HepG2 (cell line): ENCODE results near the gene GPR89A. TPM values are rescaled to one million over a fixed set of nuclear protein-coding genes. Genes with fewer than 3 reads are reported as not detected.

ENCODE experiments used
- CBFB ChIP-seq: sonication (generic); formaldehyde crosslinking; IDR thresholded peaks from 2 replicates; pipeline ENCODE4 v1.4.0; 2020; ENCODE audit warnings: missing genetic modification reagents
- MBD4 ChIP-seq: IDR thresholded peaks from 2 replicates; pipeline ENCODE4 v1.6.1; 2012; ENCODE audit warnings: low read length, inconsistent platforms, borderline replicate concordance
- PCBP2 ChIP-seq: fragments of 200-400 bp; formaldehyde crosslinking; optimal IDR thresholded peaks from 2 replicates; pipeline ENCODE3; 2018; ENCODE audit warnings: low read length, low read depth; ENCODE audit not compliant: poor library complexity, severe bottlenecking
- POLR2G ChIP-seq: fragments of 200-400 bp; formaldehyde crosslinking; IDR thresholded peaks from 2 replicates; pipeline ENCODE4 v1.6.1; 2018; ENCODE audit warnings: mild to moderate bottlenecking, low read depth, low read length, moderate library complexity
- SOX13 ChIP-seq, 3 experiments: fragments of 450-650 bp in 1 of 3; sonication (generic) in 1 of 3; formaldehyde crosslinking in 1 of 3; IDR thresholded peaks in 2 of 3; conservative IDR thresholded peaks in 1 of 3; 2 replicates each; pipeline versions ENCODE4 v1.5.0 to v1.6.1; 2016 to 2020; ENCODE audit warnings: antibody characterized with exemption in 1 of 3, mild to moderate bottlenecking in 1 of 3, missing compliant biosample characterization in 1 of 3, missing genetic modification reagents in 1 of 3, moderate library complexity in 1 of 3
- YEATS4 ChIP-seq: sonication (generic); formaldehyde crosslinking; IDR thresholded peaks from 2 replicates; pipeline ENCODE4 v1.4.0; 2020; ENCODE audit warnings: missing genetic modification reagents, borderline replicate concordance
- ZBTB20 ChIP-seq: sonication (generic); formaldehyde crosslinking; IDR thresholded peaks from 2 replicates; pipeline ENCODE4 v1.8.1; 2023; ENCODE audit warnings: missing genetic modification reagents, low read depth, mild to moderate bottlenecking, borderline replicate concordance
- ZFP37 ChIP-seq: sonication (generic); formaldehyde crosslinking; IDR thresholded peaks from 2 replicates; pipeline ENCODE4 v1.4.0; 2020; ENCODE audit warnings: missing genetic modification reagents, borderline replicate concordance
- ZKSCAN1 ChIP-seq: fragments of 150-350 bp; IDR thresholded peaks from 2 replicates; pipeline ENCODE4 v1.6.1; 2014; ENCODE audit warnings: low read length
- ZMYM4 ChIP-seq: sonication (generic); formaldehyde crosslinking; IDR thresholded peaks from 2 replicates; pipeline ENCODE4 v1.8.1; 2023; ENCODE audit warnings: mild to moderate bottlenecking, missing genetic modification reagents
- ZNF121 ChIP-seq: sonication (generic); formaldehyde crosslinking; IDR thresholded peaks from 2 replicates; pipeline ENCODE4 v1.5.0; 2020; ENCODE audit warnings: mild to moderate bottlenecking, missing genetic modification reagents
- ZNF251 ChIP-seq: sonication (generic); formaldehyde crosslinking; IDR thresholded peaks from 2 replicates; pipeline ENCODE4 v1.9.0; 2021; ENCODE audit warnings: mild to moderate bottlenecking, missing genetic modification reagents
- ZNF382 ChIP-seq: sonication (generic); formaldehyde crosslinking; IDR thresholded peaks from 2 replicates; pipeline ENCODE4 v1.5.0; 2020; ENCODE audit warnings: missing genetic modification reagents, mild to moderate bottlenecking, borderline replicate concordance
- ZNF619 ChIP-seq: sonication (generic); formaldehyde crosslinking; IDR thresholded peaks from 2 replicates; pipeline ENCODE4 v1.4.0; 2020; ENCODE audit warnings: mild to moderate bottlenecking, missing genetic modification reagents
- ZNF644 ChIP-seq: IDR thresholded peaks from 2 replicates; pipeline ENCODE4 v1.6.1; 2016; ENCODE audit warnings: low read depth
- polyA plus RNA-seq, 8 experiments: library from polyadenylated mRNA; depleted of rRNA in 3 of 8; stranded (reverse) in 7 of 8; unstranded in 1 of 8; fragments of >200 nt; fragmentation: Illumina TruSeq in 4 of 8; extraction: Trizol in 4 of 8; gene quantifications; 2 replicates each; pipeline versions ENCODE4 v1.2.1 to v1.2.3, GENCODE V29; 2011 to 2016; ENCODE audit warnings: low read depth in 4 of 8, missing spikeins in 1 of 8, mixed read lengths in 1 of 8; ENCODE audit not compliant: insufficient read depth in 1 of 8
- total RNA-seq, 5 experiments: library from RNA; depleted of rRNA; stranded (reverse); fragments of >200 nt; fragmentation: Illumina TruSeq; extraction: Trizol; gene quantifications; 2 replicates each; pipeline ENCODE4 v1.2.3, GENCODE V29; 2016; ENCODE audit warnings: low read depth in 1 of 5
- TF ChIP-seq, protein P1 (sequence below): sonication (generic); formaldehyde crosslinking; IDR thresholded peaks from 2 replicates; pipeline ENCODE4 v1.5.0; 2020; ENCODE audit warnings: mild to moderate bottlenecking, missing genetic modification reagents, borderline replicate concordance
- TF ChIP-seq, protein P2 (sequence below): sonication (generic); formaldehyde crosslinking; IDR thresholded peaks from 2 replicates; pipeline ENCODE4 v1.4.0; 2020; ENCODE audit warnings: mild to moderate bottlenecking, missing genetic modification reagents, borderline replicate concordance
- TF ChIP-seq, protein P3 (sequence below): sonication (generic); formaldehyde crosslinking; IDR thresholded peaks from 2 replicates; pipeline ENCODE4 v1.4.0; 2020; ENCODE audit warnings: missing genetic modification reagents

The GPR89A gene
- total and polyA plus RNA-seq, 2 of the 13 experiments (the other 11 are each of a cell fraction or from before 2014, with no cell fraction given) = 23.4 to 32.6 TPM

DNA sequence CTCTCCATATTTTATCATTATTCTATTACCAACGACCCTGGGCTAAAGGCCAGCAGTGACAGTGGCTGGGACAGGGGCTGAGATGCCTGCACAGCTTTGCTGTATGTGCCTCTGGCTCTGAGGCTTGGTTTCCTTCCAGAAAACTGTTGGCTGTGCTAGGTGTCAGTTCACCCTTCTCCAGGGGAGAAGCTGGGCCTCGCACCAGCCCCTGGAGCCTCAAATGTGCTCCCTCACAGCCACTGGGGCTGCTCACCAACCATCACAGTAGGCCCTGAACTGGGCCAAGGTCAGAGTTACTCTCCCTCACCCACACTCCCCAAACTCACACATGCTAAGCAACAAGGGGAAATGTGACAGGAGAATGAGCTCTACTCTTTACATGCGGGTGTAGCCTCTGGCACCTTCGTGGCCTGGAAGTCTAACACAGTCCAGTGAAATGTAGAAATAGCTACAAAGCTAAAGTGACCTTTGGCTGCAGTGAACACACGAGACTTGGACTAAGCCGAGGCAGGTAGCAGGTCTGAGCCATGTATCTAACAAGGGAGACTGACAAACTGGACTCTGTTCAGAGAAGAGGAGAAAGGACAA is 106.8 kb downstream of the GPR89A start (continued):
- TF ChIP-seq, protein P1, sequence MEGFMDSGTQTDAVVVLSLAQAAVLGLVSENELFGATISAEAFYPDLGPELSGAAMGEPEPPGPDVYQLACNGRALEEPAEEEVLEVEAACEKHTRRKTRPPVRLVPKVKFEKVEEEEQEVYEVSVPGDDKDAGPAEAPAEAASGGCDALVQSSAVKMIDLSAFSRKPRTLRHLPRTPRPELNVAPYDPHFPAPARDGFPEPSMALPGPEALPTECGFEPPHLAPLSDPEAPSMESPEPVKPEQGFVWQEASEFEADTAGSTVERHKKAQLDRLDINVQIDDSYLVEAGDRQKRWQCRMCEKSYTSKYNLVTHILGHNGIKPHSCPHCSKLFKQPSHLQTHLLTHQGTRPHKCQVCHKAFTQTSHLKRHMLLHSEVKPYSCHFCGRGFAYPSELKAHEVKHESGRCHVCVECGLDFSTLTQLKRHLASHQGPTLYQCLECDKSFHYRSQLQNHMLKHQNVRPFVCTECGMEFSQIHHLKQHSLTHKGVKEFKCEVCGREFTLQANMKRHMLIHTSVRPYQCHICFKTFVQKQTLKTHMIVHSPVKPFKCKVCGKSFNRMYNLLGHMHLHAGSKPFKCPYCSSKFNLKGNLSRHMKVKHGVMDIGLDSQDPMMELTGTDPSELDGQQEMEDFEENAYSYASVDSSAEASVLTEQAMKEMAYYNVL (CRISPR knock-in tag) = peak; percentile 30; the same call in 1 of the 2 replicates
- TF ChIP-seq ZNF619 (CRISPR knock-in tag) (peak; percentile 21; the same call in 1 of the 2 replicates), ZKSCAN1 (no peak), ZNF382 (no peak), SOX13 (IDR thresholded peaks at IDR 0.05) (no peak), SOX13 (CRISPR knock-in tag; conservative IDR thresholded peaks at IDR 0.05 in 1 of 2, IDR thresholded peaks at IDR 0.05 in 1 of 2) (peak in 1 of 2 experiments; percentile 67; a peak in 2 of 4 replicates), ZMYM4 (CRISPR knock-in tag) (peak; percentile 81), CBFB (CRISPR knock-in tag) (no peak), ZNF121 (no peak), ZNF644 (CRISPR knock-in tag) (no peak; the same call in 1 of the 2 replicates), POLR2G (0 out of 2 replicates have a peak, but pooled peaks have one; percentile 47), ZFP37 (peak; percentile 75; the same call in 1 of the 2 replicates), ZBTB20 (CRISPR knock-in tag) (no peak), PCBP2 (no peak), YEATS4 (CRISPR knock-in tag) (peak; percentile 67; the same call in 1 of the 2 replicates), ZNF251 (CRISPR knock-in tag) (peak; percentile 71; the same call in 1 of the 2 replicates), MBD4 (no peak)
- TF ChIP-seq, protein P2, sequence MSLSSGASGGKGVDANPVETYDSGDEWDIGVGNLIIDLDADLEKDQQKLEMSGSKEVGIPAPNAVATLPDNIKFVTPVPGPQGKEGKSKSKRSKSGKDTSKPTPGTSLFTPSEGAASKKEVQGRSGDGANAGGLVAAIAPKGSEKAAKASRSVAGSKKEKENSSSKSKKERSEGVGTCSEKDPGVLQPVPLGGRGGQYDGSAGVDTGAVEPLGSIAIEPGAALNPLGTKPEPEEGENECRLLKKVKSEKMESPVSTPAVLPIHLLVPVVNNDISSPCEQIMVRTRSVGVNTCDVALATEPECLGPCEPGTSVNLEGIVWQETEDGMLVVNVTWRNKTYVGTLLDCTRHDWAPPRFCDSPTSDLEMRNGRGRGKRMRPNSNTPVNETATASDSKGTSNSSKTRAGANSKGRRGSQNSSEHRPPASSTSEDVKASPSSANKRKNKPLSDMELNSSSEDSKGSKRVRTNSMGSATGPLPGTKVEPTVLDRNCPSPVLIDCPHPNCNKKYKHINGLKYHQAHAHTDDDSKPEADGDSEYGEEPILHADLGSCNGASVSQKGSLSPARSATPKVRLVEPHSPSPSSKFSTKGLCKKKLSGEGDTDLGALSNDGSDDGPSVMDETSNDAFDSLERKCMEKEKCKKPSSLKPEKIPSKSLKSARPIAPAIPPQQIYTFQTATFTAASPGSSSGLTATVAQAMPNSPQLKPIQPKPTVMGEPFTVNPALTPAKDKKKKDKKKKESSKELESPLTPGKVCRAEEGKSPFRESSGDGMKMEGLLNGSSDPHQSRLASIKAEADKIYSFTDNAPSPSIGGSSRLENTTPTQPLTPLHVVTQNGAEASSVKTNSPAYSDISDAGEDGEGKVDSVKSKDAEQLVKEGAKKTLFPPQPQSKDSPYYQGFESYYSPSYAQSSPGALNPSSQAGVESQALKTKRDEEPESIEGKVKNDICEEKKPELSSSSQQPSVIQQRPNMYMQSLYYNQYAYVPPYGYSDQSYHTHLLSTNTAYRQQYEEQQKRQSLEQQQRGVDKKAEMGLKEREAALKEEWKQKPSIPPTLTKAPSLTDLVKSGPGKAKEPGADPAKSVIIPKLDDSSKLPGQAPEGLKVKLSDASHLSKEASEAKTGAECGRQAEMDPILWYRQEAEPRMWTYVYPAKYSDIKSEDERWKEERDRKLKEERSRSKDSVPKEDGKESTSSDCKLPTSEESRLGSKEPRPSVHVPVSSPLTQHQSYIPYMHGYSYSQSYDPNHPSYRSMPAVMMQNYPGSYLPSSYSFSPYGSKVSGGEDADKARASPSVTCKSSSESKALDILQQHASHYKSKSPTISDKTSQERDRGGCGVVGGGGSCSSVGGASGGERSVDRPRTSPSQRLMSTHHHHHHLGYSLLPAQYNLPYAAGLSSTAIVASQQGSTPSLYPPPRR = peak; percentile 56; the same call in 1 of the 2 replicates
- TF ChIP-seq, protein P3, sequence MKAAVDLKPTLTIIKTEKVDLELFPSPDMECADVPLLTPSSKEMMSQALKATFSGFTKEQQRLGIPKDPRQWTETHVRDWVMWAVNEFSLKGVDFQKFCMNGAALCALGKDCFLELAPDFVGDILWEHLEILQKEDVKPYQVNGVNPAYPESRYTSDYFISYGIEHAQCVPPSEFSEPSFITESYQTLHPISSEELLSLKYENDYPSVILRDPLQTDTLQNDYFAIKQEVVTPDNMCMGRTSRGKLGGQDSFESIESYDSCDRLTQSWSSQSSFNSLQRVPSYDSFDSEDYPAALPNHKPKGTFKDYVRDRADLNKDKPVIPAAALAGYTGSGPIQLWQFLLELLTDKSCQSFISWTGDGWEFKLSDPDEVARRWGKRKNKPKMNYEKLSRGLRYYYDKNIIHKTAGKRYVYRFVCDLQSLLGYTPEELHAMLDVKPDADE (CRISPR knock-in tag) = no peak
